Gastroesophageal sphincter (tissue), 3 donors: ENCODE results near the gene NME5.

Experiments
- CTCF ChIP-seq, 4 experiments: fragments of 200-600 bp in 2 of 4; fragments of 450-650 bp in 2 of 4; sonication (generic) in 1 of 4; IDR thresholded peaks; one replicate each; pipeline ENCODE4 v1.5.1; 2017 to 2019; ENCODE audit warnings: antibody characterized with exemption in 4 of 4, mild to moderate bottlenecking in 2 of 4, moderate library complexity in 2 of 4
- POLR2A ChIP-seq, 2 donors: fragments of 450-650 bp; IDR thresholded peaks; one replicate each; pipeline ENCODE4 v1.6.1; 2017; ENCODE audit warnings: antibody characterized with exemption in 2 of 2, mild to moderate bottlenecking in 2 of 2, moderate library complexity in 1 of 2

- TF ChIP-seq CTCF (IDR thresholded peaks at IDR 0.05) (no peak), POLR2A (IDR thresholded peaks at IDR 0.05) (no peak)
These were observed 2.5 kb upstream of the NME5 start for GRCh38 chr5:138141734-138142133.
